CD4-positive, CD25-positive, alpha-beta regulatory T cell (primary cell): Measurements from ENCODE around the gene S100A9. TPM values are rescaled to one million over a fixed set of nuclear protein-coding genes. Genes with fewer than 3 reads are reported as not detected.
A peak's percentile ranks its signal among the peaks of the same experiment; 100 is the strongest.
"Not testable (repeated sequence)": the region's sequence is repeated elsewhere in the genome, so short reads cannot be mapped to it uniquely, and the experiment has no call there.

Source experiments
- ATAC-seq, 2 donors: fragments of 150-1000 bp; cut with Tn5 transposase; one replicate each; pipeline ENCODE4 v1.10.0; 2021; ENCODE audit warnings: low read depth in 2 of 2, moderate number of reproducible peaks in 2 of 2, moderate library complexity in 1 of 2
- DNase-seq, 3 donors: peaks; one replicate each; pipeline versions ENCODE4 v3.0.0 to v3.0.0-alpha.2; 2012 to 2022; ENCODE audit warnings: mixed read lengths in 1 of 3
- H3K27ac ChIP-seq: one replicate; pipeline ENCODE4 v1.7.0; 2013; ENCODE audit warnings: mild to moderate bottlenecking, low read length; ENCODE audit not compliant: insufficient read depth, poor library complexity, severe bottlenecking
- H3K27me3 ChIP-seq: one replicate; pipeline ENCODE4 v1.7.0; 2013; ENCODE audit warnings: low read length; ENCODE audit not compliant: control insufficient read depth, insufficient read depth
- H3K36me3 ChIP-seq: one replicate; pipeline ENCODE4 v1.7.0; 2013; ENCODE audit warnings: mild to moderate bottlenecking, low read length, moderate library complexity; ENCODE audit not compliant: control insufficient read depth, insufficient read depth
- H3K4me1 ChIP-seq: 2 replicates; pipeline ENCODE4 v1.7.0; 2013; ENCODE audit warnings: mild to moderate bottlenecking, low read length; ENCODE audit not compliant: insufficient read depth, control insufficient read depth, poor library complexity, severe bottlenecking
- H3K4me3 ChIP-seq: one replicate; pipeline ENCODE4 v1.7.0; 2013; ENCODE audit warnings: low read depth, mild to moderate bottlenecking, low read length, moderate library complexity
- H3K9me3 ChIP-seq, 2 experiments: 1 replicate in 1 of 2; 2 replicates in 1 of 2; pipeline ENCODE4 v1.7.0; 2013; ENCODE audit warnings: low read length in 2 of 2, mild to moderate bottlenecking in 1 of 2, moderate library complexity in 1 of 2; ENCODE audit not compliant: control insufficient read depth in 2 of 2
- H3K27ac Mint-ChIP-seq, 3 donors: one replicate each; pipeline ENCODE4 v1.8.0; 2020 to 2022; ENCODE audit warnings: mild to moderate bottlenecking in 3 of 3, mixed read lengths in 3 of 3, moderate library complexity in 2 of 3
- H3K27me3 Mint-ChIP-seq: one replicate; pipeline ENCODE4 v1.8.0; 2022; ENCODE audit warnings: mild to moderate bottlenecking, mixed read lengths
- H3K36me3 Mint-ChIP-seq: one replicate; pipeline ENCODE4 v1.8.0; 2020; ENCODE audit warnings: mixed read lengths
- H3K4me1 Mint-ChIP-seq, 4 donors: one replicate each; pipeline ENCODE4 v1.8.0; 2020 to 2022; ENCODE audit warnings: mixed read lengths in 4 of 4, mild to moderate bottlenecking in 1 of 4
- H3K4me3 Mint-ChIP-seq, 4 donors: one replicate each; pipeline ENCODE4 v1.8.0; 2020 to 2022; ENCODE audit warnings: mild to moderate bottlenecking in 4 of 4, mixed read lengths in 4 of 4, moderate library complexity in 3 of 4
- H3K9me3 Mint-ChIP-seq, 7 donors: one replicate each; pipeline ENCODE4 v1.8.0; 2020 to 2022; ENCODE audit warnings: mixed read lengths in 7 of 7, mild to moderate bottlenecking in 3 of 7, moderate library complexity in 2 of 7
- polyA plus RNA-seq, 4 donors: library from polyadenylated mRNA; unstranded; fragments of 300-500 nt; fragmentation: Illumina TruSeq; gene quantifications; one replicate each; pipeline ENCODE4 v1.2.3, GENCODE V29; 2021
- total RNA-seq: library from RNA; stranded (reverse); gene quantifications from one replicate; pipeline ENCODE4 v1.2.3, GENCODE V29; 2022

S100A9 gene
- total and polyA plus RNA-seq, 5 donors from 2014 or later = 0.96 to 37.6 (median 8.6) TPM; not detected in 1

GRCh38 chr1:153316013-153316412, 41.6 kb upstream of the S100A9 start:
- not testable (repeated sequence) for H3K4me1 ChIP-seq, H3K27ac ChIP-seq, H3K27me3 ChIP-seq, DNase-seq, H3K36me3 ChIP-seq, ATAC-seq, H3K4me3 ChIP-seq, H3K27ac Mint-ChIP-seq, H3K4me3 Mint-ChIP-seq, H3K36me3 Mint-ChIP-seq, H3K9me3 Mint-ChIP-seq, H3K9me3 ChIP-seq, H3K4me1 Mint-ChIP-seq
- peaks cover 13% of the 10 kb centered on the region for H3K27me3 Mint-ChIP-seq

- not testable (repeated sequence) for H3K4me1 Mint-ChIP-seq, H3K4me3 ChIP-seq, ATAC-seq, H3K27ac ChIP-seq, H3K27me3 ChIP-seq, H3K36me3 ChIP-seq, H3K4me3 Mint-ChIP-seq, DNase-seq, H3K36me3 Mint-ChIP-seq, H3K9me3 ChIP-seq, H3K27ac Mint-ChIP-seq, H3K4me1 ChIP-seq
- H3K27me3 Mint-ChIP-seq = peaks cover 15% of the 10 kb centered on the region
- H3K9me3 Mint-ChIP-seq = peaks cover 0 to 18% (median 6%) of the 10 kb centered on the region in 7 donors
These were observed 39.5 kb upstream of the S100A9 start for GRCh38 chr1:153318145-153318544.

GRCh38 chr1:153322568-153322967, 35.1 kb upstream of the S100A9 start:
- Histone ChIP-seq H3K27me3 (peaks cover 10% of the 10 kb centered on the region), H3K36me3 (no peaks in the 10 kb centered on the region), H3K27ac (no peak overlapping the region), H3K4me3 (no peak overlapping the region), H3K4me1 (no peaks in the 10 kb centered on the region), H3K9me3 (peaks cover 7 to 19% of the 10 kb centered on the region in 2 experiments)
- H3K27ac Mint-ChIP-seq = no peak overlapping the region
- no peaks in the 10 kb centered on the region for H3K36me3 Mint-ChIP-seq
- no peak overlapping the region for H3K4me3 Mint-ChIP-seq
- ATAC-seq (no peak), DNase-seq (no peak)
- H3K27me3 Mint-ChIP-seq = peaks cover 21% of the 10 kb centered on the region
- peaks cover 0 to 26% (median 10%) of the 10 kb centered on the region in 7 donors for H3K9me3 Mint-ChIP-seq
- no peaks in the 10 kb centered on the region for H3K4me1 Mint-ChIP-seq

- Mint-ChIP-seq H3K9me3 (peaks cover 1 to 42% (median 10%) of the 10 kb centered on the region in 7 donors), H3K27me3 (peaks cover 26% of the 10 kb centered on the region)
- ATAC-seq = no peak
These were observed 32.7 kb upstream of the S100A9 start for GRCh38 chr1:153324912-153325311.

GRCh38 chr1:153333902-153334301, 23.8 kb upstream of the S100A9 start:
- H3K4me1 ChIP-seq = no peaks in the 10 kb centered on the region
- H3K4me1 Mint-ChIP-seq = peaks cover 2 to 8% (median 6%) of the 10 kb centered on the region in 4 donors
- peaks cover 9% of the 10 kb centered on the region for H3K27me3 ChIP-seq

More at GRCh38 chr1:153324912-153325311, 32.7 kb upstream of the S100A9 start:
- no peaks in the 10 kb centered on the region for H3K36me3 Mint-ChIP-seq
- no peak overlapping the region for H3K4me3 Mint-ChIP-seq
- Histone ChIP-seq H3K36me3 (no peaks in the 10 kb centered on the region), H3K9me3 (peaks cover 7 to 27% of the 10 kb centered on the region in 2 experiments), H3K4me1 (no peaks in the 10 kb centered on the region), H3K27ac (no peak overlapping the region), H3K4me3 (no peak overlapping the region), H3K27me3 (peaks cover 10% of the 10 kb centered on the region)
- no peak overlapping the region for H3K27ac Mint-ChIP-seq
- no peak for DNase-seq
- H3K4me1 Mint-ChIP-seq = no peaks in the 10 kb centered on the region

GRCh38 chr1:153336650-153337049, 21.0 kb upstream of the S100A9 start:
- H3K27me3 ChIP-seq = peaks cover 4% of the 10 kb centered on the region
- H3K9me3 Mint-ChIP-seq = peaks cover 0 to 7% (median 1%) of the 10 kb centered on the region in 7 donors
- H3K4me3 ChIP-seq = no peak overlapping the region

More at GRCh38 chr1:153333902-153334301, 23.8 kb upstream of the S100A9 start:
- Mint-ChIP-seq H3K36me3 (no peaks in the 10 kb centered on the region), H3K4me3 (no peak overlapping the region), H3K9me3 (peaks cover 1 to 24% (median 4%) of the 10 kb centered on the region in 7 donors), H3K27me3 (peaks cover 5% of the 10 kb centered on the region), H3K27ac (no peak overlapping the region)
- no peaks in the 10 kb centered on the region for H3K36me3 ChIP-seq
- no peak overlapping the region for H3K4me3 ChIP-seq
- H3K27ac ChIP-seq = no peak overlapping the region
- no peak for ATAC-seq
- H3K9me3 ChIP-seq = peaks cover 6 to 10% of the 10 kb centered on the region in 2 experiments
- no peak for DNase-seq

GRCh38 chr1:153337980-153338853, 19.4 kb upstream of the S100A9 start:
- peak overlapping the region in 1 of 4 donors; percentile 58 for H3K4me3 Mint-ChIP-seq
- no peaks in the 10 kb centered on the region for H3K36me3 Mint-ChIP-seq
- H3K9me3 Mint-ChIP-seq = peaks cover 0 to 1% (median 0%) of the 10 kb centered on the region in 7 donors
- Histone ChIP-seq H3K9me3 (no peaks in the 10 kb centered on the region), H3K27ac (no peak overlapping the region), H3K27me3 (no peaks in the 10 kb centered on the region), H3K36me3 (no peaks in the 10 kb centered on the region), H3K4me3 (no peak overlapping the region), H3K4me1 (peaks cover 13% of the 10 kb centered on the region)
- peaks cover 8 to 30% (median 16%) of the 10 kb centered on the region in 4 donors for H3K4me1 Mint-ChIP-seq
- H3K27ac Mint-ChIP-seq = peak overlapping the region in 1 of 3 donors; percentile 82
- H3K27me3 Mint-ChIP-seq = no peaks in the 10 kb centered on the region
- DNase-seq (no peak), ATAC-seq (no peak)

More at GRCh38 chr1:153336650-153337049, 21.0 kb upstream of the S100A9 start:
- no peaks in the 10 kb centered on the region for H3K36me3 ChIP-seq
- H3K27ac Mint-ChIP-seq = no peak overlapping the region
- peaks cover 11% of the 10 kb centered on the region for H3K4me1 ChIP-seq
- DNase-seq = no peak
- H3K4me3 Mint-ChIP-seq = no peak overlapping the region
- peaks cover 8 to 19% (median 12%) of the 10 kb centered on the region in 4 donors for H3K4me1 Mint-ChIP-seq
- peaks cover 2 to 7% of the 10 kb centered on the region in 2 experiments for H3K9me3 ChIP-seq
- no peak for ATAC-seq
- no peak overlapping the region for H3K27ac ChIP-seq
- H3K36me3 Mint-ChIP-seq = no peaks in the 10 kb centered on the region
- H3K27me3 Mint-ChIP-seq = no peaks in the 10 kb centered on the region
